ENCODE measurements around the gene NOTCH1. TPM values are rescaled to one million over a fixed set of nuclear protein-coding genes. Genes with fewer than 3 reads are reported as not detected.

Gene NOTCH1
- total RNA-seq, 1 experiment from 2014 or later, result 95.6 TPM

DNA sequence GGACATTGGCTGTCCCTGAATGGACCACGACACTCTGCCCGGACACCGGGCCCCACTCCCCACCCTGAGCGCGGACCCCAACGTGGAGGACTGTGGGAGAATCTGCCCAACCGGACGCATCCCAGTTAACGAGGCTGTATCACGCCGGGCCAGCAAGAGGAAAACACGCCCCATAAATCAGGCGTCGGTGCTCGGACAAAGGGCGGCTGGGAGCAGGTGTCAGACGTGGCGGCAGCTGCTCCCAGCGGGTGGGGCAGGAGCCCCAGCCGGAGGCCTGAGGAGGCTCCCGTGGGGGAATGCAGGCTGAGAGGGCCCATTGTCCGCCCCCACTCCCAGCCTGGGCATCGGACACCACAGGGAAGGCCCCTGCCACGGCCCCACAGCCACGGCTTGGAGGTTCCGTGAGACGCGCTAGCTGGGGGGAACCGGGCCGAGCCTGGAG lies 19.2 kb downstream of the NOTCH1 start:
- TF ChIP-seq, protein P1, sequence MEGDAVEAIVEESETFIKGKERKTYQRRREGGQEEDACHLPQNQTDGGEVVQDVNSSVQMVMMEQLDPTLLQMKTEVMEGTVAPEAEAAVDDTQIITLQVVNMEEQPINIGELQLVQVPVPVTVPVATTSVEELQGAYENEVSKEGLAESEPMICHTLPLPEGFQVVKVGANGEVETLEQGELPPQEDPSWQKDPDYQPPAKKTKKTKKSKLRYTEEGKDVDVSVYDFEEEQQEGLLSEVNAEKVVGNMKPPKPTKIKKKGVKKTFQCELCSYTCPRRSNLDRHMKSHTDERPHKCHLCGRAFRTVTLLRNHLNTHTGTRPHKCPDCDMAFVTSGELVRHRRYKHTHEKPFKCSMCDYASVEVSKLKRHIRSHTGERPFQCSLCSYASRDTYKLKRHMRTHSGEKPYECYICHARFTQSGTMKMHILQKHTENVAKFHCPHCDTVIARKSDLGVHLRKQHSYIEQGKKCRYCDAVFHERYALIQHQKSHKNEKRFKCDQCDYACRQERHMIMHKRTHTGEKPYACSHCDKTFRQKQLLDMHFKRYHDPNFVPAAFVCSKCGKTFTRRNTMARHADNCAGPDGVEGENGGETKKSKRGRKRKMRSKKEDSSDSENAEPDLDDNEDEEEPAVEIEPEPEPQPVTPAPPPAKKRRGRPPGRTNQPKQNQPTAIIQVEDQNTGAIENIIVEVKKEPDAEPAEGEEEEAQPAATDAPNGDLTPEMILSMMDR (IDR thresholded peaks at IDR 0.05), result no peak
- TF ChIP-seq, protein P2, sequence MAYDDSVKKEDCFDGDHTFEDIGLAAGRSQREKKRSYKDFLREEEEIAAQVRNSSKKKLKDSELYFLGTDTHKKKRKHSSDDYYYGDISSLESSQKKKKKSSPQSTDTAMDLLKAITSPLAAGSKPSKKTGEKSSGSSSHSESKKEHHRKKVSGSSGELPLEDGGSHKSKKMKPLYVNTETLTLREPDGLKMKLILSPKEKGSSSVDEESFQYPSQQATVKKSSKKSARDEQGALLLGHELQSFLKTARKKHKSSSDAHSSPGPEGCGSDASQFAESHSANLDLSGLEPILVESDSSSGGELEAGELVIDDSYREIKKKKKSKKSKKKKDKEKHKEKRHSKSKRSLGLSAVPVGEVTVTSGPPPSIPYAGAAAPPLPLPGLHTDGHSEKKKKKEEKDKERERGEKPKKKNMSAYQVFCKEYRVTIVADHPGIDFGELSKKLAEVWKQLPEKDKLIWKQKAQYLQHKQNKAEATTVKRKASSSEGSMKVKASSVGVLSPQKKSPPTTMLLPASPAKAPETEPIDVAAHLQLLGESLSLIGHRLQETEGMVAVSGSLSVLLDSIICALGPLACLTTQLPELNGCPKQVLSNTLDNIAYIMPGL (CRISPR knock-in tag; IDR thresholded peaks at IDR 0.05), result peak; percentile 26; the same call in 1 of the 2 replicates
- H3K4me1 Mint-ChIP-seq, result peaks cover 16% of the 10 kb centered on the region
- CTCF ChIA-PET, result no interaction called here
- H3K9me3 Mint-ChIP-seq, result no peaks in the 10 kb centered on the region
- H3K36me3 Mint-ChIP-seq, result no peaks in the 10 kb centered on the region
- ATAC-seq (no peak), DNase-seq (ENCODE audit: low spot score) (no peak)
- H3K27ac Mint-ChIP-seq, result no peak overlapping the region
- POLR2A ChIA-PET, result no interaction called here
- no peak overlapping the region for H3K4me3 Mint-ChIP-seq
- no peaks in the 10 kb centered on the region for H3K27me3 Mint-ChIP-seq (ENCODE audit: low read depth)

DNA sequence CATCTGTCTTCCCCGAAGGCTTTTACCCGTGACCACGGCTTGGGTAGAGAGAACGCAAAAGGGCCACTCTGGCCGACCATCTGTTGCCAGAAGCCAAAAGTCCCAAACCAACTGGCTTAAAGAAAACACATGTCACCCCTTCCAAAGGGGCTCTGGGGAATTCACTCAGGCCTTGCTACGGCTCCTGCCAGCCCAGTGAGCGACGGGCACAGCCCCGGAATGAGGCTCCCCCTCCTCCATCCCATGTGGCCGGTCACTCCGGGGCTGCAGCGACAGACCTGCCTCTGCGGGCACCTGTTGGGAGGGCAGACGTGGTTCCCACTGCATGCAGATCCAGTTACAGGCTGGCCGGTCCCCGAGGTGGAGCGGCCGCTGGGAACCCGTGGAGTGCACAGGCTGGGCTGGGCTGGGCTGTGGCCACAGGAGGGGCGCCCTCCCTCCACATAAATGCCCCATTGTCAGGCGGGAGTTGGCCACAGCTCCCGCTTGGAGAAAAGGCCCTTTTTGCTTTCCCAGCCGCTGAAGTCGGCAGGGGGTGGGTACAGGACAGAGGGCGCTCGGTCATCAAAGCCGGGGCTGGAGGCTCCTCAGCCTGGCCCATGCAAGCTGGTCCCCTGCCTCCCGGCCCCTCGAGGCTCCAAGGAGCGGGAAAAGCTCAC lies 19.9 kb downstream of the NOTCH1 start:
- no peaks in the 10 kb centered on the region for H3K36me3 Mint-ChIP-seq
- DNase-seq (ENCODE audit: low spot score) (no peak), ATAC-seq (no peak)
- H3K27me3 Mint-ChIP-seq (ENCODE audit: low read depth), result no peaks in the 10 kb centered on the region
- POLR2A ChIA-PET, result no interaction called here
- no peaks in the 10 kb centered on the region for H3K9me3 Mint-ChIP-seq
- H3K27ac Mint-ChIP-seq, result peak overlapping the region; percentile 53; the same call in 1 of the 2 replicates
- H3K4me1 Mint-ChIP-seq, result peaks cover 13% of the 10 kb centered on the region
- TF ChIP-seq, protein P3, sequence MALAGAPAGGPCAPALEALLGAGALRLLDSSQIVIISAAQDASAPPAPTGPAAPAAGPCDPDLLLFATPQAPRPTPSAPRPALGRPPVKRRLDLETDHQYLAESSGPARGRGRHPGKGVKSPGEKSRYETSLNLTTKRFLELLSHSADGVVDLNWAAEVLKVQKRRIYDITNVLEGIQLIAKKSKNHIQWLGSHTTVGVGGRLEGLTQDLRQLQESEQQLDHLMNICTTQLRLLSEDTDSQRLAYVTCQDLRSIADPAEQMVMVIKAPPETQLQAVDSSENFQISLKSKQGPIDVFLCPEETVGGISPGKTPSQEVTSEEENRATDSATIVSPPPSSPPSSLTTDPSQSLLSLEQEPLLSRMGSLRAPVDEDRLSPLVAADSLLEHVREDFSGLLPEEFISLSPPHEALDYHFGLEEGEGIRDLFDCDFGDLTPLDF (CRISPR knock-in tag; IDR thresholded peaks at IDR 0.05), result no peak
- TF ChIP-seq, protein P4, sequence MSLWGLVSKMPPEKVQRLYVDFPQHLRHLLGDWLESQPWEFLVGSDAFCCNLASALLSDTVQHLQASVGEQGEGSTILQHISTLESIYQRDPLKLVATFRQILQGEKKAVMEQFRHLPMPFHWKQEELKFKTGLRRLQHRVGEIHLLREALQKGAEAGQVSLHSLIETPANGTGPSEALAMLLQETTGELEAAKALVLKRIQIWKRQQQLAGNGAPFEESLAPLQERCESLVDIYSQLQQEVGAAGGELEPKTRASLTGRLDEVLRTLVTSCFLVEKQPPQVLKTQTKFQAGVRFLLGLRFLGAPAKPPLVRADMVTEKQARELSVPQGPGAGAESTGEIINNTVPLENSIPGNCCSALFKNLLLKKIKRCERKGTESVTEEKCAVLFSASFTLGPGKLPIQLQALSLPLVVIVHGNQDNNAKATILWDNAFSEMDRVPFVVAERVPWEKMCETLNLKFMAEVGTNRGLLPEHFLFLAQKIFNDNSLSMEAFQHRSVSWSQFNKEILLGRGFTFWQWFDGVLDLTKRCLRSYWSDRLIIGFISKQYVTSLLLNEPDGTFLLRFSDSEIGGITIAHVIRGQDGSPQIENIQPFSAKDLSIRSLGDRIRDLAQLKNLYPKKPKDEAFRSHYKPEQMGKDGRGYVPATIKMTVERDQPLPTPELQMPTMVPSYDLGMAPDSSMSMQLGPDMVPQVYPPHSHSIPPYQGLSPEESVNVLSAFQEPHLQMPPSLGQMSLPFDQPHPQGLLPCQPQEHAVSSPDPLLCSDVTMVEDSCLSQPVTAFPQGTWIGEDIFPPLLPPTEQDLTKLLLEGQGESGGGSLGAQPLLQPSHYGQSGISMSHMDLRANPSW (CRISPR knock-in tag; conservative IDR thresholded peaks at IDR 0.05; ENCODE audit: low read depth), result no peak
- no peak for TF ChIP-seq KAT7 (CRISPR knock-in tag; IDR thresholded peaks at IDR 0.05; ENCODE audit: borderline replicate concordance)
- TF ChIP-seq, protein P5, sequence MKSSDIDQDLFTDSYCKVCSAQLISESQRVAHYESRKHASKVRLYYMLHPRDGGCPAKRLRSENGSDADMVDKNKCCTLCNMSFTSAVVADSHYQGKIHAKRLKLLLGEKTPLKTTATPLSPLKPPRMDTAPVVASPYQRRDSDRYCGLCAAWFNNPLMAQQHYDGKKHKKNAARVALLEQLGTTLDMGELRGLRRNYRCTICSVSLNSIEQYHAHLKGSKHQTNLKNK (CRISPR knock-in tag; IDR thresholded peaks at IDR 0.05), result no peak
- TF ChIP-seq NR3C1 (CRISPR knock-in tag; conservative IDR thresholded peaks at IDR 0.05; ENCODE audit: low read depth), result no peak
- TF ChIP-seq ZNF232 (CRISPR knock-in tag; IDR thresholded peaks at IDR 0.05), result no peak
- no peak for TF ChIP-seq JUN (CRISPR knock-in tag; IDR thresholded peaks at IDR 0.05)
- CTCF ChIA-PET, result no interaction called here
- H3K4me3 Mint-ChIP-seq, result no peak overlapping the region

DNA sequence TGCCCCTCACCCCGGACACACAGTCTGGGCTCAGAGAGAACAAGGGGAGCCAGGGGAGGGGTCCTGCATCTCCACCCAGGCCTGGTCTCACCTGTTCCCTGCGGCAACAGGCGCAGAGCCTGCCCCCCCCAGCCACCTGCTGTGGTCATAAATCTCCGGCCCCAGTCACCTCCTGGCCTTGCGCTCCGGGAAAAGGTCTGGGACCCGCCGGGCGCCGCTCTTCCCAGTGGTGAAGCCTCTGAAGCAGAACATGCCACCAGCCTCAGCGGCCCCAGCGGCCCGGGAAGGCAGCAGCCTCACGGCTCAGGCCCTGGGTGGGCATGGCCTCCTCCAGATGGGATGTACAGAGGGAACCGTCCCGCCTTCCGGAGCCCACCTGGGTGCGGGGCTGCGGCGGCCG lies 20.6 kb downstream of the NOTCH1 start:
- Mint-ChIP-seq H3K9me3 (no peaks in the 10 kb centered on the region), H3K36me3 (no peaks in the 10 kb centered on the region), H3K27me3 (ENCODE audit: low read depth) (no peaks in the 10 kb centered on the region), H3K4me1 (peaks cover 7% of the 10 kb centered on the region; the same call in 1 of the 2 replicates), H3K4me3 (no peak overlapping the region), H3K27ac (no peak overlapping the region)
- ATAC-seq (no peak), DNase-seq (ENCODE audit: low spot score) (no peak)
- POLR2A ChIA-PET, result no interaction called here
- CTCF ChIA-PET, result no interaction called here
- no peak for TF ChIP-seq NFE2L1 (CRISPR knock-in tag; IDR thresholded peaks at IDR 0.05)
- no peak for TF ChIP-seq NFATC4 (CRISPR knock-in tag; IDR thresholded peaks at IDR 0.05)
- no peak for TF ChIP-seq CBFB (CRISPR knock-in tag; IDR thresholded peaks at IDR 0.05; ENCODE audit: low read depth)
- no peak for TF ChIP-seq ZNF121 (CRISPR knock-in tag; IDR thresholded peaks at IDR 0.05)
- no peak for TF ChIP-seq KAT7 (CRISPR knock-in tag; IDR thresholded peaks at IDR 0.05; ENCODE audit: borderline replicate concordance)
- TF ChIP-seq, protein P6, sequence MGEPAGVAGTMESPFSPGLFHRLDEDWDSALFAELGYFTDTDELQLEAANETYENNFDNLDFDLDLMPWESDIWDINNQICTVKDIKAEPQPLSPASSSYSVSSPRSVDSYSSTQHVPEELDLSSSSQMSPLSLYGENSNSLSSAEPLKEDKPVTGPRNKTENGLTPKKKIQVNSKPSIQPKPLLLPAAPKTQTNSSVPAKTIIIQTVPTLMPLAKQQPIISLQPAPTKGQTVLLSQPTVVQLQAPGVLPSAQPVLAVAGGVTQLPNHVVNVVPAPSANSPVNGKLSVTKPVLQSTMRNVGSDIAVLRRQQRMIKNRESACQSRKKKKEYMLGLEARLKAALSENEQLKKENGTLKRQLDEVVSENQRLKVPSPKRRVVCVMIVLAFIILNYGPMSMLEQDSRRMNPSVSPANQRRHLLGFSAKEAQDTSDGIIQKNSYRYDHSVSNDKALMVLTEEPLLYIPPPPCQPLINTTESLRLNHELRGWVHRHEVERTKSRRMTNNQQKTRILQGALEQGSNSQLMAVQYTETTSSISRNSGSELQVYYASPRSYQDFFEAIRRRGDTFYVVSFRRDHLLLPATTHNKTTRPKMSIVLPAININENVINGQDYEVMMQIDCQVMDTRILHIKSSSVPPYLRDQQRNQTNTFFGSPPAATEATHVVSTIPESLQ (CRISPR knock-in tag; IDR thresholded peaks at IDR 0.05), result no peak
- TF ChIP-seq, protein P7, sequence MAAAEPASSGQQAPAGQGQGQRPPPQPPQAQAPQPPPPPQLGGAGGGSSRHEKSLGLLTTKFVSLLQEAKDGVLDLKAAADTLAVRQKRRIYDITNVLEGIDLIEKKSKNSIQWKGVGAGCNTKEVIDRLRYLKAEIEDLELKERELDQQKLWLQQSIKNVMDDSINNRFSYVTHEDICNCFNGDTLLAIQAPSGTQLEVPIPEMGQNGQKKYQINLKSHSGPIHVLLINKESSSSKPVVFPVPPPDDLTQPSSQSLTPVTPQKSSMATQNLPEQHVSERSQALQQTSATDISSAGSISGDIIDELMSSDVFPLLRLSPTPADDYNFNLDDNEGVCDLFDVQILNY (CRISPR knock-in tag; IDR thresholded peaks at IDR 0.05), result no peak
- no peak for TF ChIP-seq CREM (CRISPR knock-in tag; IDR thresholded peaks at IDR 0.05)
- no peak for TF ChIP-seq NR1H2 (CRISPR knock-in tag; IDR thresholded peaks at IDR 0.05)
- TF ChIP-seq, protein P8, sequence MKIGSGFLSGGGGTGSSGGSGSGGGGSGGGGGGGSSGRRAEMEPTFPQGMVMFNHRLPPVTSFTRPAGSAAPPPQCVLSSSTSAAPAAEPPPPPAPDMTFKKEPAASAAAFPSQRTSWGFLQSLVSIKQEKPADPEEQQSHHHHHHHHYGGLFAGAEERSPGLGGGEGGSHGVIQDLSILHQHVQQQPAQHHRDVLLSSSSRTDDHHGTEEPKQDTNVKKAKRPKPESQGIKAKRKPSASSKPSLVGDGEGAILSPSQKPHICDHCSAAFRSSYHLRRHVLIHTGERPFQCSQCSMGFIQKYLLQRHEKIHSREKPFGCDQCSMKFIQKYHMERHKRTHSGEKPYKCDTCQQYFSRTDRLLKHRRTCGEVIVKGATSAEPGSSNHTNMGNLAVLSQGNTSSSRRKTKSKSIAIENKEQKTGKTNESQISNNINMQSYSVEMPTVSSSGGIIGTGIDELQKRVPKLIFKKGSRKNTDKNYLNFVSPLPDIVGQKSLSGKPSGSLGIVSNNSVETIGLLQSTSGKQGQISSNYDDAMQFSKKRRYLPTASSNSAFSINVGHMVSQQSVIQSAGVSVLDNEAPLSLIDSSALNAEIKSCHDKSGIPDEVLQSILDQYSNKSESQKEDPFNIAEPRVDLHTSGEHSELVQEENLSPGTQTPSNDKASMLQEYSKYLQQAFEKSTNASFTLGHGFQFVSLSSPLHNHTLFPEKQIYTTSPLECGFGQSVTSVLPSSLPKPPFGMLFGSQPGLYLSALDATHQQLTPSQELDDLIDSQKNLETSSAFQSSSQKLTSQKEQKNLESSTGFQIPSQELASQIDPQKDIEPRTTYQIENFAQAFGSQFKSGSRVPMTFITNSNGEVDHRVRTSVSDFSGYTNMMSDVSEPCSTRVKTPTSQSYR (CRISPR knock-in tag; IDR thresholded peaks at IDR 0.05), result no peak

Data from WTC11 (cell line).